ENCODE data around the gene BACH1.

BACH1 gene

DNA sequence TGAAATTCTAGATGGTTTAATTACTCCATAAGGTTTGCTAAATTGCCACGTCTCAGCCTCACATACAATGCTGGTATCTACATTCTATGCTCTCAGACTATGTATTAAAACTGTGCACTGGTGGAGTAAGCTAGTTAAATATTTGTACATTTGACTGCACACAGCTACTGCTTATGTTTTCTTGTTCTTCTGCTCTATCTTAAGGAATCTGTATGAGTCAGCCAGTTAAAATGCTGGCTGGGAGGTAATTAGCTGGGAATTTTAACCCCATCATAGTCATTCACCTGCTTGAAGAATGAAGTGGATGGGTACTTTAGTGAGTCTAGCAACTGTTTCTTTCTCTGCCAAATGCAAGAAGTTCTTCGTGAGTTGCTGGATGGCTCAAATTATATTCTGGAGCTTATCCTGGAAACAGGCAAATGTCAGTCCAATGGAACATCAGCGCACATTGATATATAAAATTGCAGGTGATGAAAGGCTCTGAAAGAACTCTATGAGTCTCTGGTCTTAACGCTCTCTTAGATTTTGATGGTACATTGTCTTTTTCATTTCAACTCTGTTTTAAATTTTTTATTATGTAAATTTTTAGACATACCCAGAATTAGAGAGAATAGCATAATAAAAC, 83.4 kb downstream of the BACH1 start:
- peak; percentile 38 for DNase-seq (ENCODE audit: low spot score)

DNA sequence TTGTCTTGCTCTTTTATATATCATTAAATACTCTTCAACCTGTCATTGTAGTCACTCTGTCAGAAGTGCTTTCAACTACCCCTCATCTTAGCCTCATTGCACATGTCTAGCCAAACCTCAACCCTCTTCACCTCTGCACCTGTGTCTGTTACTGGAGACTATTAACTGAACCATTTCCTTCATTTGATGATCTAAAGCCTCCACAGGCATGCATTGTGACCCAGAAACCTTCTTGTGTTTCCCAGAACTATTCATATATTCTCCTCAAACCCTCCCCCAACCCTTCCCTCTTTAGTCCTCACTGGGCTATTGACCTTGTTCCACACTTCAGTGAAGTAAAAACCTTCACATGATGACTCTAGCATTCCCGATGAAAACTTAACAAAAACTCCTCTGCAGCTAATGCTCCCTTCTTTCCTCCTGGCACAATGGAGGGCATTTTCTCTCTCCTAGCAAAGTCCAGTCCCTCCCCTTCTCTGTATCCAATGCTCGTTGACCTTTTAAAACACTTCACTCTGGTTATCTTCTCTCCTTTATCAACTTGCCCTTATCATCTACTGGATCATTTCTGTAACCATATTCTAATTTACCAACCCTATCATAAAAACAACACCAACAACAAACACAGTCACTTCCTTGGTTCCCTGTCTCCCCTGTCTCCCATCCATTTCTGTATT, 86.1 kb downstream of the BACH1 start:
- DNase-seq (ENCODE audit: low spot score) = no peak

- no peak for DNase-seq (ENCODE audit: low spot score)
Measured at GRCh38 chr21:29385934-29386520, 87.3 kb downstream of the BACH1 start.

DNA sequence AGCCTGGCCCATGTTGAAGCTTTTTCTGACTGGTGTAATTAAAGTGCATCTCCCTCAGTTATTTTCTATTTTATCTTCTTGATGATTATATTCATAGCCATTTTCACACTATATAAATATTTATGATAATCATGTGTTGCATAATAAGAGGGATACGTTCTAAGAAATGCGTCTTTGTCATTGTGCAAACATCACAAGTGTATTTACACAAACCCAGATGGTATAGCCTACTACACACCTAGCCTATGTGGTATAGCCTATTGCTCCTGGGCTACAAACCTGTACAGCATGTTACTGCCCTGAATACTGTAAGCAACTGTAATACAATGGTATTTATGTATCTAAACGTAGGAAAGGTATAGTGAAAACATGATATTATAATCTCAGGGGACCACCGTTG, 88.1 kb downstream of the BACH1 start:
- DNase-seq (ENCODE audit: low spot score) = no peak

GRCh38 chr21:29387598-29387997, 88.9 kb downstream of the BACH1 start:
- DNase-seq (ENCODE audit: low spot score) = no peak

- no peak for DNase-seq (ENCODE audit: low spot score)
Measured at GRCh38 chr21:29389136-29389535, 90.4 kb downstream of the BACH1 start.

- DNase-seq (ENCODE audit: low spot score) = no peak
Measured at GRCh38 chr21:29390778-29391177, 92.1 kb downstream of the BACH1 start.

- DNase-seq (ENCODE audit: low spot score) = no peak
Measured at GRCh38 chr21:29394051-29394450, 95.3 kb downstream of the BACH1 start.
